KMS-11 (cell line): ENCODE results near the gene EDAR.

ENCODE experiments used
- H2AFZ ChIP-seq: fragments of 200-600 bp; sonication (generic); 2 replicates; pipeline ENCODE4 v1.6.1; 2016; ENCODE audit warnings: antibody characterized with exemption, mixed run types, low read depth
- H3K27ac ChIP-seq: fragments of 200-600 bp; sonication (generic); 2 replicates; pipeline ENCODE4 v1.6.1; 2016; ENCODE audit warnings: mild to moderate bottlenecking, mixed run types
- H3K27me3 ChIP-seq: fragments of 200-600 bp; sonication (generic); 2 replicates; pipeline ENCODE4 v1.6.1; 2017; ENCODE audit warnings: mild to moderate bottlenecking, low read depth, mixed run types, moderate library complexity; ENCODE audit not compliant: insufficient read depth
- H3K36me3 ChIP-seq: fragments of 200-600 bp; sonication (generic); 2 replicates; pipeline ENCODE4 v1.6.1; 2017; ENCODE audit warnings: mild to moderate bottlenecking, mixed run types; ENCODE audit not compliant: insufficient read depth
- H3K4me1 ChIP-seq: fragments of 200-600 bp; sonication (generic); 2 replicates; pipeline ENCODE4 v1.6.1; 2016; ENCODE audit warnings: mild to moderate bottlenecking, low read depth, mixed run types; ENCODE audit not compliant: poor library complexity, severe bottlenecking
- H3K4me2 ChIP-seq: fragments of 200-600 bp; sonication (generic); 2 replicates; pipeline ENCODE4 v1.7.0; 2016; ENCODE audit warnings: mild to moderate bottlenecking, mixed run types
- H3K4me3 ChIP-seq: fragments of 200-600 bp; sonication (generic); IDR thresholded peaks from 2 replicates; pipeline ENCODE4 v1.6.1; 2017; ENCODE audit warnings: low read depth, low read length, mixed read lengths; ENCODE audit not compliant: insufficient read depth
- H3K79me2 ChIP-seq: fragments of 200-600 bp; sonication (generic); 2 replicates; pipeline ENCODE4 v1.6.1; 2016; ENCODE audit warnings: low read depth, mixed run types; ENCODE audit not compliant: insufficient read depth
- H3K9ac ChIP-seq: fragments of 200-600 bp; sonication (generic); 2 replicates; pipeline ENCODE4 v1.6.1; 2016; ENCODE audit warnings: mild to moderate bottlenecking, mixed run types
- H4K20me1 ChIP-seq: fragments of 200-600 bp; sonication (generic); 2 replicates; pipeline ENCODE4 v1.6.1; 2016; ENCODE audit warnings: mild to moderate bottlenecking, mixed run types; ENCODE audit not compliant: insufficient read depth
- CTCF ChIP-seq: fragments of 200-600 bp; sonication (generic); conservative IDR thresholded peaks from 2 replicates; pipeline ENCODE4 v1.6.1; 2017; ENCODE audit warnings: low read depth, mild to moderate bottlenecking, antibody characterized with exemption, low read length, moderate library complexity, mixed read lengths

The EDAR gene

GRCh38 chr2:108956375-108956774 lies 32.6 kb downstream of the EDAR start:
- no peak overlapping the region for H3K27ac ChIP-seq
- no peaks in the 10 kb centered on the region for H3K4me1 ChIP-seq
- no peak overlapping the region for H2AFZ ChIP-seq
- H4K20me1 ChIP-seq: no peaks in the 10 kb centered on the region
- no peak overlapping the region for H3K4me2 ChIP-seq
- no peak overlapping the region for H3K4me3 ChIP-seq
- no peak for TF ChIP-seq CTCF
- H3K9ac ChIP-seq: no peak overlapping the region
- no peaks in the 10 kb centered on the region for H3K27me3 ChIP-seq
- no peaks in the 10 kb centered on the region for H3K36me3 ChIP-seq
- H3K79me2 ChIP-seq: no peaks in the 10 kb centered on the region

- Histone ChIP-seq H3K79me2 (no peaks in the 10 kb centered on the region), H3K4me1 (no peaks in the 10 kb centered on the region), H3K4me3 (no peak overlapping the region), H3K27me3 (no peaks in the 10 kb centered on the region), H3K9ac (no peak overlapping the region), H3K4me2 (no peak overlapping the region), H3K27ac (no peak overlapping the region), H3K36me3 (no peaks in the 10 kb centered on the region), H2AFZ (no peak overlapping the region), H4K20me1 (no peaks in the 10 kb centered on the region)
- no peak for TF ChIP-seq CTCF
Observed at GRCh38 chr2:108950369-108951135, 38.5 kb downstream of the EDAR start.

GRCh38 chr2:108949316-108950239 lies 39.4 kb downstream of the EDAR start:
- Histone ChIP-seq H2AFZ (no peak overlapping the region), H3K9ac (no peak overlapping the region), H3K36me3 (no peaks in the 10 kb centered on the region), H3K4me1 (no peaks in the 10 kb centered on the region), H4K20me1 (no peaks in the 10 kb centered on the region), H3K27ac (no peak overlapping the region), H3K4me3 (no peak overlapping the region), H3K79me2 (no peaks in the 10 kb centered on the region), H3K4me2 (no peak overlapping the region), H3K27me3 (no peaks in the 10 kb centered on the region)
- no peak for TF ChIP-seq CTCF

GRCh38 chr2:108947271-108947907 lies 41.6 kb downstream of the EDAR start:
- H3K4me1 ChIP-seq: no peaks in the 10 kb centered on the region
- H3K9ac ChIP-seq: no peak overlapping the region
- H3K79me2 ChIP-seq: no peaks in the 10 kb centered on the region
- no peaks in the 10 kb centered on the region for H3K27me3 ChIP-seq
- no peaks in the 10 kb centered on the region for H4K20me1 ChIP-seq
- no peak overlapping the region for H2AFZ ChIP-seq
- TF ChIP-seq CTCF: no peak
- H3K4me3 ChIP-seq: no peak overlapping the region
- no peak overlapping the region for H3K27ac ChIP-seq
- no peaks in the 10 kb centered on the region for H3K36me3 ChIP-seq
- H3K4me2 ChIP-seq: no peak overlapping the region
